Measurements from ENCODE around the gene XRCC1. TPM values are rescaled to one million over a fixed set of nuclear protein-coding genes. Genes with fewer than 3 reads are reported as not detected.

The XRCC1 gene
- total RNA-seq, 4 donors from 2014 or later: 9.3 to 20.3 (median 16.7) TPM

DNA sequence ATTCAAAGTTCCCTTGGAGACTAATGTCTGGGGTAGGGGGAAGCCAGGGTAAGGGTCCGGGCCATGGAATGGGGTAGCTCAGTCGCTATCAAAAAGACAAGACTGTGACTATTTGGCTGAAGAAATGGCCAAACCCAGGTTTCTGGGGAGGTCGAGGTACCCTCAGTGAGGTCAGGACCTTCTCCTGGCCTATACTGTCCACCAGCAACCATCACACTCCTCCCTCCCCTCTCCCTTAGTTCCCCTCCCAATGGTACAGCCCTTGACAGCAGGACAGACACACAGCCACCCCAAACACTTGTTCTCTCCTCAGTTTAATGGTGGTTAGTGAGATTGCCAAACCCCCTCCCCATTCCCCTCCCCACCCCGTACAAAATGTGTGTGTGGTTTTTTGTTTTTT is 46.7 kb upstream of the XRCC1 start:
- intact Hi-C loops (cut with DNase I; ENCODE audit: low total_unique reads): no loop called here
- Histone ChIP-seq H3K4me3 (no peak overlapping the region), H3K4me1 (peaks cover 8 to 19% of the 10 kb centered on the region in 2 donors), H3K36me3 (no peaks in the 10 kb centered on the region), H3K27ac (no peak overlapping the region), H3K9me3 (no peaks in the 10 kb centered on the region), H3K27me3 (no peaks in the 10 kb centered on the region)
- in situ Hi-C loops (cut with MboI; ENCODE audit: low sequenced_read_pairs in 4 of 4): no loop called here
- ATAC-seq (no peak), DNase-seq (no peak)
- no peak for TF ChIP-seq POLR2A (IDR thresholded peaks at IDR 0.05)
- TF ChIP-seq, protein P1, sequence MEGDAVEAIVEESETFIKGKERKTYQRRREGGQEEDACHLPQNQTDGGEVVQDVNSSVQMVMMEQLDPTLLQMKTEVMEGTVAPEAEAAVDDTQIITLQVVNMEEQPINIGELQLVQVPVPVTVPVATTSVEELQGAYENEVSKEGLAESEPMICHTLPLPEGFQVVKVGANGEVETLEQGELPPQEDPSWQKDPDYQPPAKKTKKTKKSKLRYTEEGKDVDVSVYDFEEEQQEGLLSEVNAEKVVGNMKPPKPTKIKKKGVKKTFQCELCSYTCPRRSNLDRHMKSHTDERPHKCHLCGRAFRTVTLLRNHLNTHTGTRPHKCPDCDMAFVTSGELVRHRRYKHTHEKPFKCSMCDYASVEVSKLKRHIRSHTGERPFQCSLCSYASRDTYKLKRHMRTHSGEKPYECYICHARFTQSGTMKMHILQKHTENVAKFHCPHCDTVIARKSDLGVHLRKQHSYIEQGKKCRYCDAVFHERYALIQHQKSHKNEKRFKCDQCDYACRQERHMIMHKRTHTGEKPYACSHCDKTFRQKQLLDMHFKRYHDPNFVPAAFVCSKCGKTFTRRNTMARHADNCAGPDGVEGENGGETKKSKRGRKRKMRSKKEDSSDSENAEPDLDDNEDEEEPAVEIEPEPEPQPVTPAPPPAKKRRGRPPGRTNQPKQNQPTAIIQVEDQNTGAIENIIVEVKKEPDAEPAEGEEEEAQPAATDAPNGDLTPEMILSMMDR (IDR thresholded peaks at IDR 0.05 in 4 of 5, conservative IDR thresholded peaks at IDR 0.05 in 1 of 5): no peak

DNA sequence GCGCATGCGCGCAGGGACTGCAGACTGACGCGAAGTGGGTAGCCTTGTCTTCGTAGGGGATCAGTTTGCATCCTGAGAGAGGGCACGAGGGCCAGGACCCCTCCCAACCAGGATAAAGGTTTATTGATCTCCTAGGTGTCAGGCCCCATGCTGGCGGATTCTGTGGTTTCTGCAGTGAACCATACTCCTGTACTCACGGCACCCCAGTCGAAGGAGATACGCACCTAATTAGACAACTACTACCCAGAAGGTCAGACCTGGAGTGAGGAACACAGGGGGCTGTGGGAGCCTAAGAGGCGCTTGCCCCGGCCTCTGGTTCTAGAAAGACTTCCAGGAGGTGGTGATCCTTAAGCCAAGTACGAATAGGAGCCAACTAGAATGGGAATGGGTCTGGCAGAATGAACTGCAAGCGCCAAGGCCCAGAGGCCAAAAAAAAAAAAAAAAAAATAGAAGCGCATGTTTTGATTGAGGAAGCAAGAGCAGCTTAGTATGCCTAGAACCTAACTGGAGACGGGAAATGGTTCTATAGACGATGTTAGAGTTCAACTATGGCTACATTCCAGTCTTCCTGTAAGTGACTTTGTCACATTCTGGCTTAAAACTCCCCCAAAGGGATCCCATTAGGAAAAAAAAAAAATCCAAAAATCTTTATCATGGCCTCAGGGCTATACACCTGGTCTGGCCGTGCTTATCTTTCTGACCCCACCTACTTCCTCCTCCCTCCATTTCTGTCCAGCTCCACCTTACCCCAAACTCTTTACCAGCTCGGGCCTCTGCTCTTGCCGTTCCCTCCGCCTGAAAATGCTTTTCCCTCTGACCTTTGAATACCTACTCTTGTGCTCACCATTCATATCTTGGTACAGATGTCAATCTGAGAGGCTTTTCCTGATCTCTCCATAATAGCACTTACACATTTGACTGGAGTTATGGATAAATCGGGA is 45.0 kb upstream of the XRCC1 start:
- ATAC-seq (no peak), DNase-seq (no peak)
- TF ChIP-seq POLR2A (IDR thresholded peaks at IDR 0.05): no peak
- TF ChIP-seq, protein P1 (IDR thresholded peaks at IDR 0.05 in 4 of 5, conservative IDR thresholded peaks at IDR 0.05 in 1 of 5): no peak
- Histone ChIP-seq H3K27ac (peak overlapping the region; percentile 90 to 96 (median 94)), H3K9me3 (no peaks in the 10 kb centered on the region), H3K36me3 (no peaks in the 10 kb centered on the region), H3K27me3 (no peaks in the 10 kb centered on the region), H3K4me3 (peak overlapping the region; percentile 82 to 99 (median 90)), H3K4me1 (peaks cover 8 to 19% of the 10 kb centered on the region in 2 donors)
- intact Hi-C loops (cut with DNase I; ENCODE audit: low total_unique reads) (loop anchor here (2.0 kb wide), 1 partner anchor 18 kb away; the partner anchor contains the start of gene CADM4), in situ Hi-C loops (cut with MboI; ENCODE audit: low sequenced_read_pairs in 4 of 4) (no loop called here)

DNA sequence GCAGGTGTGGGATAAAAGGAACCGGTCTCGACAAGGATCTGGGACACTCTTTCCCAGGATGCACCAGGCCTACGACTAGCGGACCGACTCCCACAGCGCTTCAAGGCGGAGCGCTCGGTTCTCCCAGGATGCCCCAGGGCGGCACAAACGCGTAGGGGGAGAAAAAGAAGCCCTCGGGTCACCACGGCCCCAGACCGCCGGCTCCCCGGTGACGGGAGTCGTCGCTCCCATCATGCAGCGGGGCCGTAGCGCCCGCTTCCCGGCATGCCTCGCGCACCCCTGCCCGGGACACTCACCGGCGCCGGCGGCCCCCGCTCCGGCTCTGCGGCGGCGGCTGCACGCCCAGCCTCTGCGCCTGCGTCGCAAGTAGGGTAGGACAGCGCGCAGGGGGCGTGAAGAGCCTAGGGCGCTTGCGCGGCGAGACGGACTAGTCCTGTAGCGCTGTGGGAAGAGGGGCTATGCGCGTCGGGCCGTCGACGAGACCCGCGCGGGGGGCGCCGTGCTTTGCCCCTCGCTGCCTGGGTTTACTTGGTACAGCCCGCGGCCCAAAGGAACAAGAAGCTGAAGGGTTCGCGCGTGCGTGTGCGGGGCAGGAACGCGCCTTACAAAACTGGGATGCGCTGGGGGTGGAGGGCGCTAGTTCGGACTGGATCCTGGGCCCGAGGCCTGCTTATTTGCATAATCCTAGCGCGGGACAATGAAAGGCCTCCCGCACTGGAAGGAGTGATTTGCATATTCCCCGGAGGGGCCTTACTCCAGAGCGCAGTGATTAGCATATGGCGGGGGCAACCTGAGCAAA is 44.1 kb upstream of the XRCC1 start, which contains the start of gene ZNF428:
Gene ZNF428 (minus strand): TSS at position 368 of the 799 bp plus-strand sequence. CDS start 5,325 bp downstream, outside the sequence.
- TF ChIP-seq, protein P1 (IDR thresholded peaks at IDR 0.05 in 4 of 5, conservative IDR thresholded peaks at IDR 0.05 in 1 of 5): no peak
- TF ChIP-seq POLR2A (IDR thresholded peaks at IDR 0.05): peak; percentile 75 to 77
- in situ Hi-C loops (cut with MboI; ENCODE audit: low sequenced_read_pairs in 4 of 4): no loop called here
- DNase-seq: peak; percentile 70 to 84

DNA sequence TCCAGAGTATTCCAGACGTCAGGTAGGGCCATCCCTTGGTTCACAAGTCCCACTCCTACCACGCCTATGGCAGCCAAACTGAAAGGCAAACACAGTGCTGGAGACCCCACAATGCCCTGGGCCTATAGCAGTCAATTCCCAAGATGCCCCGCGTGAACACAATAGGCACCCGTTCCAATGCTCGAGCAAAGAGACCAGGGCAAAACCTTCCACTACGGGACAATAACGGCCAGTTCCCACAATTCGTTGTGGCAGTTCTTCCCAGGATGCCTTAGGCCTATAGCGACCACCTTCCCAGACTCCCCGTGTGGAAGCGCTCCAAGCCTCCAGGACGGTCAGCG is 43.6 kb upstream of the XRCC1 start:
- intact Hi-C loops (cut with DNase I; ENCODE audit: low total_unique reads): loop anchor here (1.0 to 5.0 kb wide), 2 partner anchors 23 to 47 kb away; partner anchors contain the start of genes IRGQ and ZNF576
- H3K27ac ChIP-seq: peak overlapping the region; percentile 90 to 96 (median 94)

More for the DNA sequence above, 44.1 kb upstream of the XRCC1 start, which contains the start of gene ZNF428:
- ATAC-seq: peak; percentile 88 to 91
- peaks cover 8 to 19% of the 10 kb centered on the region in 2 donors for H3K4me1 ChIP-seq
- peak within 1 kb of the TSS; percentile 82 to 99 (median 90) for H3K4me3 ChIP-seq
- no peaks in the 10 kb centered on the region for H3K27me3 ChIP-seq
- no peaks in the 10 kb centered on the region for H3K36me3 ChIP-seq
- intact Hi-C loops (cut with DNase I; ENCODE audit: low total_unique reads): loop anchor here (1.0 to 5.0 kb wide), 3 partner anchors 19 to 47 kb away; partner anchors contain the start of genes CADM4, IRGQ and ZNF576
- H3K9me3 ChIP-seq: no peaks in the 10 kb centered on the region
- H3K27ac ChIP-seq: peak within 1 kb of the TSS; percentile 90 to 96 (median 94)

More for the DNA sequence above, 43.6 kb upstream of the XRCC1 start:
- in situ Hi-C loops (cut with MboI; ENCODE audit: low sequenced_read_pairs in 4 of 4): no loop called here
- Histone ChIP-seq H3K4me1 (peaks cover 8 to 19% of the 10 kb centered on the region in 2 donors), H3K4me3 (peak overlapping the region; percentile 82 to 99 (median 90)), H3K9me3 (no peaks in the 10 kb centered on the region), H3K27me3 (no peaks in the 10 kb centered on the region), H3K36me3 (peaks cover 0 to 1% of the 10 kb centered on the region in 2 donors)
- TF ChIP-seq POLR2A (IDR thresholded peaks at IDR 0.05): no peak
- TF ChIP-seq, protein P1 (IDR thresholded peaks at IDR 0.05 in 4 of 5, conservative IDR thresholded peaks at IDR 0.05 in 1 of 5): no peak
- no peak for DNase-seq
- ATAC-seq: peak; percentile 36 to 40
